ENCODE measurements around the gene ATP6AP2. TPM values are rescaled to one million over a fixed set of nuclear protein-coding genes. Genes with fewer than 3 reads are reported as not detected.
"Not testable (repeated sequence)": the region's sequence is repeated elsewhere in the genome, so short reads cannot be mapped to it uniquely, and the experiment has no call there.

The ATP6AP2 gene
- total RNA-seq, 1 experiment from 2014 or later: 112 TPM

DNA sequence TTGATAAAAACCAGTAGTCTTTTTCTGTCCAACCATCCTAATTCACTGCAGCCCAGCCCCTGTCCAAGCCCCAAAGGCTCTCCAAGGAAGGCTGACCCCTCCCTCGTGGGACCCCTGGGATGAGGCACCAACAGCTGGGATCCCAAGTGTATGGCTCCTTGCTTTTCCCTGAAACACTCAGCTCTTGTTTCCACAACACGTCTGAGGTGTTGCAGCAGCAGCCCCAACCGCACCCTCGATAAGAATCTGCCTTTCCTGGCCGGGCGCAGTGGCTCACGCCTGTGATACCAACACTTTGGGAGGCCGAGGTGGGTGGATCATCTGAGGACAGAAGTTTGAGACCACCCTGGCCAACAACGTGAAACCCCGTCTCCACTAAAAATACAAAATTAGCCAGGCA lies 17.0 kb upstream of the ATP6AP2 start:
- Histone ChIP-seq H3K36me3 (replicated peaks; ENCODE audit: control insufficient read depth, insufficient read depth, low read length) (no peaks in the 10 kb centered on the region), H3K4me3 (ENCODE audit: insufficient read depth, low read depth, low read length) (no peak overlapping the region), H3K27me3 (ENCODE audit: control insufficient read depth, insufficient read depth, low read length) (no peaks in the 10 kb centered on the region)
- no peak for DNase-seq

DNA sequence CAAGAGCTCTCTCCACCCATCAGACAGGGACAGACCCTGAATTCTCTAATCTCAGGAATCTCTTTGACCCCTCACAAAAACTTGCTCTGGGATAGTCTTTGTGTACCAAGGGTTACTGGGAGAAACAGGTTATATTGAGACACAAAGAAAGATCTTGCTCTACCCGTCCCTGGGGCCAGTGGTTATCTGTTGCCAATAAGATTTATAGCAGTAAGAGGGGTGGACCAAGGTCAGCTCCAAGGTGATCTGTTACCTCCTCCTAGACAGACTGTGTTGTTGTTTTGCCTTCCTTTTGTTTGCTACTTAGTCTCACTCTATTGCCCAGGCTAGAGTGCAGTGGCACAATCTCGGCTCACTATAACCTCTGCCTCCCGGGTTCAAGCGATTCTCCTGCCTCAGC lies 16.3 kb upstream of the ATP6AP2 start:
- Histone ChIP-seq H3K4me3 (ENCODE audit: insufficient read depth, low read depth, low read length) (no peak overlapping the region), H3K36me3 (replicated peaks; ENCODE audit: control insufficient read depth, insufficient read depth, low read length) (no peaks in the 10 kb centered on the region), H3K27me3 (ENCODE audit: control insufficient read depth, insufficient read depth, low read length) (no peaks in the 10 kb centered on the region)
- no peak for DNase-seq

DNA sequence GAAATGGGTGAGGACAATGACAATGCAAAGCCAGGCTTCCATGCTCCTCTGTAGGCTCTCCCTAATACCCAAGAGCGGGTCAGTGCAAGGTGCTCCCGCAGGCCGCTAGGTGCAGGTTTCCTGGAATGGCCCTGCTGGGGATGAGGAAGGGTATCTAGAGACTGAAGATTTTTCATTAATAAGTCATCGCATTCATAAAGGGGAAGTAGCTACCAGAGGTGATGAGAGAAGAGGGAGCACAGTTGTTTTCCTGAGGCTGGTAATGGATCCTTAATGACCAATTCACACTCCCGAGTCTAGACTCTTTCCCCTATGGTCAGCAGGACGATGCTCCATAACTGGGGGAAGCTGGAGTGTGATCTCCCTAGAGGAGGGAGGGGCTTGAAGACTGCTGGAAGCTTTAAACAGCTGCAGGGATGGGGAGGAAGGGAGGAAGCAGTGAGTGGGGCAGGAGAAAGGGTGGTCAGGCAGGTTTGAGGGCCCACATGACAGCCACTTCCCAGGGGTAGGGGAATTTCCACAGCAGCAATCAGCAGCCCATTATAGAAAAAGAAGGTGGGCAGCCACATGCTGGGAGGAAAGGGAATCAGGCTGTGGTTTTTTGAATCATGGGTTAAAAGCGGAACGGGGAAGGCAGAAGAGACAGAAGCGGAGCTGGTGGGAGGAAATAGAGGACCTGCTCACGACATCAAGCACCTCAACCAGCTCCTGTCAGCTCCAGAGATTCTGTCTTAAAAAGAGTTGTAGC lies 10.2 kb upstream of the ATP6AP2 start:
- no peak overlapping the region for H3K4me3 ChIP-seq (ENCODE audit: insufficient read depth, low read depth, low read length)
- DNase-seq: peak; percentile 28

DNA sequence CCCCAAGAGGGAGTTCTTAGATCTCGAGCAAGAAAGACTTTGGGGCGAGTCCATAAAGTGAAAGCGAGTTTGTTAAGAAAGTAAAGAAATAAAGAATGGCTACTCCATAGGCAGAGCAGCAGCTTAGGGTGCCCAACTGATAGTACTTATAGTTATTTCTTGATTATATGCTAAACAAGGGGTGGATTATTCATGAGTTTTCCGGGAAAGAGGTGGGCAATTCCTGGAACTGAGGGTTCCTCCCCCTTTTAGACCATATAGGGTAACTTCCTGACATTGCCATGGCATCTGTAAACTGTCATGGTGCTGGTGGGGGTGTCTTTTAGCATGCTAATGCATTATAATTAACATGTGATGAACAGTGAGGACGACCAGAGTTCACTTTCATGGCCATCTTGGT lies 9.6 kb upstream of the ATP6AP2 start:
- H3K36me3 ChIP-seq (replicated peaks; ENCODE audit: control insufficient read depth, insufficient read depth, low read length); H3K27me3 ChIP-seq (ENCODE audit: control insufficient read depth, insufficient read depth, low read length); DNase-seq; H3K4me3 ChIP-seq (ENCODE audit: insufficient read depth, low read depth, low read length): not testable (repeated sequence)

More for the DNA sequence above, 10.2 kb upstream of the ATP6AP2 start:
- Histone ChIP-seq H3K27me3 (ENCODE audit: control insufficient read depth, insufficient read depth, low read length) (no peaks in the 10 kb centered on the region; the same call in 1 of the 2 replicates), H3K36me3 (replicated peaks; ENCODE audit: control insufficient read depth, insufficient read depth, low read length) (no peaks in the 10 kb centered on the region)

DNA sequence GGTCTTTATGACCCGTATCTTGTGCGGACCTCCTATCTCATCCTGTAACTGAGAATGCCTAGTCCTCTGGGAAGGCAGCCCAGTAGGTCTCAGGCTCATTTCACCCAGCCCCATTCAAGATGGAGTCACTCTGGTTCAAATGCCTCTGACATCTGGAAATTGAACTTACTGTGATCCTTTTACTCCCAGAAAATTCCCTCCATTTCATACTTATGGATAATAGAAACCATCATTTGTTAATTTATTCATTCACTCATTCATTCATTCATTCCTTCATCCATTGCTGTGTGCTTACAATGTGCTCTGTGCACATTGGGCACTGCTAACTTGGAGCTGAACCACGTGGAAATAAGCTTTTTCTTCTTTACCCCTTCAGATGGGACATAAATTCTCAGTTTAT lies 9.2 kb upstream of the ATP6AP2 start:
- no peaks in the 10 kb centered on the region; the same call in 1 of the 2 replicates for H3K27me3 ChIP-seq (ENCODE audit: control insufficient read depth, insufficient read depth, low read length)
- no peak overlapping the region for H3K4me3 ChIP-seq (ENCODE audit: insufficient read depth, low read depth, low read length)
- no peaks in the 10 kb centered on the region for H3K36me3 ChIP-seq (replicated peaks; ENCODE audit: control insufficient read depth, insufficient read depth, low read length)
- DNase-seq: no peak

DNA sequence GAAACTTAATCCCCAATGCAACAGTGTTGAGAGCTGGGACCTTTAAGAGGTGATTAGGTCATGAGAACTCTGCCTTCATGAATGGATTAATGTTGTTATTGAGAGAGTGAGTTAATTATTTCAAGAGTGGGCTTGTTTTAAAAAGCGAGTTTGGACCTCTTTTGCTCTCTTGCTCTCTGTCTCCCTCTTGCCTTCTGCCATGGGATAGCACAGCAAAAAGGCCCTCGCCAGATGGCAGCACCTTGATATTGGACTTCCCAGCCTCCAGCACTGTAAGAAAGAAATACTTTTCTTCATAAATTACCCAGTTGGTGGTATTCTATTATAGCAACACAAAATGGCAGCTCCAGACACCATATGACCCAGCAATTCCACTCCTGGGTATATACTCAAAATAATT lies 7.0 kb upstream of the ATP6AP2 start:
- no peaks in the 10 kb centered on the region for H3K36me3 ChIP-seq (replicated peaks; ENCODE audit: control insufficient read depth, insufficient read depth, low read length)
- H3K4me3 ChIP-seq (ENCODE audit: insufficient read depth, low read depth, low read length): no peak overlapping the region
- H3K27me3 ChIP-seq (ENCODE audit: control insufficient read depth, insufficient read depth, low read length): no peaks in the 10 kb centered on the region; the same call in 1 of the 2 replicates
- DNase-seq: no peak

DNA sequence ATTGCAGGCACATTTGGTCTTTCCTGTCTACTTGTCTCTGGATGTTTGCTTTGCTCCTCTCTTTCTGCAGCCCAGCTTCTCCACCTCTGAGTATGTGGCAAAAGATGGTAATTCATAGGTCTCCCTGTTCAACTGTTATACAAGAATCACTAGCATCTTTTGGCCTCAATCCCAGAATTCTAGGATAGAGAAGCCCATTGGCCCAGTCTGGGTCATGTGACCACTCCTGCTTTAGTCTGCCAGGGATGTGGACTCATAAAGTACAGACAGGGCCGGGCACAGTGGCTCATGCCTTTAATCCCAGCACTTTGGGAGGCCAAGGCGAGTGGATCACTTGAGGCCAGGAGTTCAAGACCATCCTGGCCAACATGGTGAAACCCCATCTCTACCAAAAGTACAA lies 5.4 kb upstream of the ATP6AP2 start:
- not testable (repeated sequence) for DNase-seq; H3K27me3 ChIP-seq (ENCODE audit: control insufficient read depth, insufficient read depth, low read length); H3K4me3 ChIP-seq (ENCODE audit: insufficient read depth, low read depth, low read length); H3K36me3 ChIP-seq (replicated peaks; ENCODE audit: control insufficient read depth, insufficient read depth, low read length)

DNA sequence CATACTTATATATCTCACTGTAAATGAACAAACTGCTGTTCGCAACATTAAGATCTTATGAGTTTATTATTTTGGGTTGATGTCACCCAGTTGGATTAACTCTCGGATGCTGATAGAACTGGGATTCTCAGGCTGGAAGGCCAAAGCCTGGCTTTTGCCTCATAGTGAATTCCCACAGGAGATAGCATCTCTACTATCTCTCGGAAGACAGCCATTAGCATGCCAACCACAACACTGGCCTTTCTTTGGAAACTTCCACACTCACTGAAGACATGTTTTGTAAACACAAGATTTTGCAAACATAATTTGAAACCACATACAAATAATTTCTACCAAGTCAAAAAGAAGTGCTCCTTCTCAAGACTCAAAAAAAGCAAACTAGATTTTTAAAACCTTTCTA lies 4.5 kb upstream of the ATP6AP2 start:
- no peak overlapping the region for H3K4me3 ChIP-seq (ENCODE audit: insufficient read depth, low read depth, low read length)
- no peaks in the 10 kb centered on the region for H3K27me3 ChIP-seq (ENCODE audit: control insufficient read depth, insufficient read depth, low read length)

DNA sequence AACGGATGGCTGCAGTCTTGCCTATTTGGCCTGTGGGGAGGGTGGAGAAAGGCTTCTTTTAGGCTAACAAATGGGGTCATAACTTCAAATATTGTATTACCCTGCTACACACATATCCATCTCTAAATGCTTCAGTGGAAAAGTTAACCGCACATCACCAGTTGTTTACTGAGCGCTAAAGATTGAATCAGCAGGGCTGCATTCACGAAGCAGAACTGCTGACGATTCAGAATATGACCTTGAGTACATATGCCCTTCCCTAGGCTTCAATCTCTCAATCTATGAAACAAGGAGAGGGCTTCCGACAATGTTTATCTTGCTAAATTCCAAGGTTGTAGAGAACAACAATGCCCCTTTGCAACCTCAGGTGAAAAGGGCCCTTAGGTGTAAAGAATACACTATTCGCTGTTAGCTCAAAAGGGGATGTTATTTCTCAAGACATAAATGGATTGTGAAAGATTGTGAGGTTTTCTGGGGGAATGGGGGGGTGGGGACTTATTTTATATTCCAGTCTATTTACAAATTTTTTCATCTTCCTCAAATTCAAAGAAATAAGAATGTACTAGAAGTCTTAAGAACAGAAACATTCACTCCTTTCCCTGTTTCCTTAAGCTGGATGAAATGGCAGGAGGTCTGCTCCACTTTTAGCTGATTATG lies 2.6 kb upstream of the ATP6AP2 start:
- no peak overlapping the region for H3K4me3 ChIP-seq (ENCODE audit: insufficient read depth, low read depth, low read length)
- H3K27me3 ChIP-seq (ENCODE audit: control insufficient read depth, insufficient read depth, low read length): no peaks in the 10 kb centered on the region
- DNase-seq: no peak
- H3K36me3 ChIP-seq (replicated peaks; ENCODE audit: control insufficient read depth, insufficient read depth, low read length): no peaks in the 10 kb centered on the region

More for the DNA sequence above, 4.5 kb upstream of the ATP6AP2 start:
- no peaks in the 10 kb centered on the region for H3K36me3 ChIP-seq (replicated peaks; ENCODE audit: control insufficient read depth, insufficient read depth, low read length)
- DNase-seq: no peak

DNA sequence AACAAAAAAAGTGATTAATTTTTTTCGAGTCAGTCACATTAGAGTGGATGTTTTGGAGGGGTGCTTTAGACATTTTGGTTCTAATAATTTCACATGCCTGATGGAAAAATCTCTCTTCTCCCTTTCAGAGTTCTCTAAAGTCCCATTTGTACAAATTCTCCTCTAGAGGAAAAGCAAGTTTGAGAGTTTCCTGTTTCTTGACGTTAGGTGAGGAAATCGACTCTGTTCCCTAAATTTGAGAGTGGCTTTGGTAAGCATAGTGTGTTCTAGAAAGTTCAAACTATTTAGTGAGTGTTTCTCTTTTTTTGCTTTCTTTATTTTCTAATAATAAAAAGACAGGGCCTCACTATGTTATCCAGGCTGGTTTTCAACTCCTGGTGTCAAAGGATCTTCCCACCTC lies 1.6 kb upstream of the ATP6AP2 start:
- no peak for DNase-seq
- no peaks in the 10 kb centered on the region for H3K36me3 ChIP-seq (replicated peaks; ENCODE audit: control insufficient read depth, insufficient read depth, low read length)
- H3K4me3 ChIP-seq (ENCODE audit: insufficient read depth, low read depth, low read length): no peak overlapping the region
- no peaks in the 10 kb centered on the region for H3K27me3 ChIP-seq (ENCODE audit: control insufficient read depth, insufficient read depth, low read length)

DNA sequence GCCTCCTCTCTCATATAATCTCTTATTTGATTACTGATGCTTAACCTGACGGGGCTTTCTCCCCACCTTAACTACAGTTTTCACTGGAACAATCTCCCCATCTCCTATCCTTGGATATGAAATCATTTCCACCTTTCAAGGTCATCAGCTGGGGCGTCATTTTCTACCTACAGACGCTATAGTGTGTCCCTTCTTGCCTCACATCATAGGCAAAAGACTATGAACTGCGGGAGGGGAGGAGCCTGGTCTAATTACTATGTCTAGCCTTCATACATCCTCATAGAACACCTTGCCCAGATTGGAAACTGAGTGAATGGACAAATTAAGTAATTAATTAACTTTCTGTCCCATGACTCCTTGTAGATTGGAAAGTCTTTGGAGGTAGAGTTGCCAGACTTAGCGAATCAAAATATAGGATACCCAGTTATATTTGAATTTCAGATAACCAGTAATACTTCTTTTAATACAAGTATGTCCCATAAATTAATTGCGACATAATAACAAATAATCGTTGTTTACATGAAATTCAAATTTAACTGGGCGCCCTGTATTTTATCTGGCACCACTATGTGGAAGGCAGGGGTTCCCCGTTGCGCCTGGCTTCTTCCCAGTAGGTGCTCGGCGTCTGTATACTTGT lies 752 bp upstream of the ATP6AP2 start:
- no peak for DNase-seq
- no peaks in the 10 kb centered on the region for H3K27me3 ChIP-seq (ENCODE audit: control insufficient read depth, insufficient read depth, low read length)
- no peaks in the 10 kb centered on the region for H3K36me3 ChIP-seq (replicated peaks; ENCODE audit: control insufficient read depth, insufficient read depth, low read length)
- H3K4me3 ChIP-seq (ENCODE audit: insufficient read depth, low read depth, low read length): peak overlapping the region; percentile 81

DNA sequence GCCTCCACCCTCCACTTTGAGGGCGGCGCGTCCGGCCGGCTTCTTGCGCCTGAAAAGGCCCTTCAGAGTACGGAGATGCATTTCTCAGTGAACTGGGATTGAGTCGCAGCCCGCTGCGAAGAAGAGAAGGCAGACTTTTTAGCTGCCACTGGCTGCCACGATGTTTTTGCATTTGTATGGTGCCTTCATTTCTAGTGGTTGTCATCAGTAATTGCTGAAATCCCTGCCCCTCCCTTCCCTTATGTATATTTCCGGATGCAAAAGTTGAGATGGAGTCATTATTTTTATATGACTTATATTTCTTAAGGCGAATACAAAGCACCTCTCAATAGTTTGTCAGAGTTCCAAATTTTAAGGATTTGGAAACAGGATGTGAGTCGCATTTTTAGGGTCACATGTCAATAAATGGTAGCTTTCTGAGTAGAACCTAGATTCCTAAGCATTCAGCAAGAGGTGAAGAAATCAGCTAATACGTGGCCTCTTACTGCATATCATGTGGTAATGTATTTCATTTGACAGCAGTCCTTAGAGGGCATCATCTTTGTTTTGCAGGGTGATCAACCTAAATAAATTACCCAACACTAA lies 658 bp downstream of the ATP6AP2 start:
- H3K4me3 ChIP-seq (ENCODE audit: insufficient read depth, low read depth, low read length): peak overlapping the region; percentile 81
- H3K27me3 ChIP-seq (ENCODE audit: control insufficient read depth, insufficient read depth, low read length): no peaks in the 10 kb centered on the region
- H3K36me3 ChIP-seq (replicated peaks; ENCODE audit: control insufficient read depth, insufficient read depth, low read length): no peaks in the 10 kb centered on the region
- no peak for DNase-seq

DNA sequence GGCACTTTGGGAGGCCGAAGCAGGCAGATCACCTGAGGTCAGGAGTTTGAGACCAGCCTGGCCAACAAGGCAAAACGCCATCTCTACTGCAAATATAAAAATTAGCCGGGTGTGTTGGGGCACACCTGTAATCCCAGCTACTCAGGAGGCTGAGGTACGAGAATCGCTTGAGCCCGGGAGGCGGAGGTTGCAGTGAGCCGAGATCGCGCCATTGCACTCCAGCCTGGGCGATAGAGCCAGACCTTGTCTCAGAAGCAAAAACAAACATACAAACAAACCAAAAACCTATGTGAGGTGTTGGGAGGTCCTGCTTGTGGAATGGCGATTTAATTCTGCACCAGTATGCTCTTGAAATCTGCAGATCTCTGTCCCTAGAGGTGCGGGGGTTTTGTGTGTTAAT lies 1.4 kb downstream of the ATP6AP2 start:
- H3K4me3 ChIP-seq (ENCODE audit: insufficient read depth, low read depth, low read length); H3K36me3 ChIP-seq (replicated peaks; ENCODE audit: control insufficient read depth, insufficient read depth, low read length); H3K27me3 ChIP-seq (ENCODE audit: control insufficient read depth, insufficient read depth, low read length); DNase-seq: not testable (repeated sequence)

DNA sequence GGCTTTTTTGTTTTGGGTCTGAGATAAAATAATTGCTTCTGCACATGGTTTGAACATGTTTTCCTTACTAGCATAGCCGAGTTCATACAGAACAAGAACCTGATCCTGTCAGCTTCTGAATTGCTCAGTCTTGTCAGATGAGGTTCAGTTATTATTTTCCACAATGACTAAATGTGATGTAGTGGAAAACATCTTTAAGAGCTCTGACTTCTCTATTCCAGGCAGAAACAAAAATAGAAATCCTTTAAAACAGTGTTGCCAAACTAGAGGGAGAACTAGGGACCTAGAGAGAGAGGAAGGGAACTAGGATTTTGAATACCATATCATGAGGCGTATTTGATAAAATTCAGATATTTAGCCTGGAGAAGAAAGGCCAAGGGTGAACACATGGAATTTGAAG lies 2.0 kb downstream of the ATP6AP2 start:
- no peaks in the 10 kb centered on the region for H3K27me3 ChIP-seq (ENCODE audit: control insufficient read depth, insufficient read depth, low read length)
- DNase-seq: no peak
- no peaks in the 10 kb centered on the region for H3K36me3 ChIP-seq (replicated peaks; ENCODE audit: control insufficient read depth, insufficient read depth, low read length)
- no peak overlapping the region for H3K4me3 ChIP-seq (ENCODE audit: insufficient read depth, low read depth, low read length)

DNA sequence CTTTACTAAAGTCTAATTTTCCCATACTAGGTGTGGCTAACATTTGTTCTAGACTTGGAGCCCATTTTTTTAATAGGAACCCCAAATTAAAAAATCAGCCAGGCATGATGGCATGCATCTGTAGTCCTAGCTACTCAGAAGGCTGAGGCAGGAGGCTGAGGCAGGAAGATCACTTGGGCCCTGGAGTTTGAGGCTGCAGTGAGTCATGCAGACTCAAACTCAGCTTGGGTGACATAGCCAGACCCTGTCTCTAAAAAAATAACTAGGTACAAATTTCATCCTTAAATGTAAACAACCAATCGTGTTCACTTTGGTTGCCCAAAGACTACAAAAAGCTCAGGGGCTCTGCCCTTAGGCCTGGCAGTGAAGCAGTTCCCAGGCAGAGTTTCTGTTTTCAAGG lies 6.9 kb downstream of the ATP6AP2 start:
- not testable (repeated sequence) for DNase-seq; H3K4me3 ChIP-seq (ENCODE audit: insufficient read depth, low read depth, low read length); H3K36me3 ChIP-seq (replicated peaks; ENCODE audit: control insufficient read depth, insufficient read depth, low read length); H3K27me3 ChIP-seq (ENCODE audit: control insufficient read depth, insufficient read depth, low read length)
